Fibroblast of skin of left biceps (primary cell): ENCODE measurements around the gene MED13L.

Source experiments
- DNase-seq, 2 experiments: peaks; one replicate each; pipeline ENCODE4 v3.0.0-alpha.2; 2013; ENCODE audit warnings: low read depth in 2 of 2

The MED13L gene

GRCh38 chr12:115911360-115911759 is 366.1 kb downstream of the MED13L start:
- DNase-seq = no peak

GRCh38 chr12:115910057-115910456 is 367.4 kb downstream of the MED13L start:
- no peak for DNase-seq
